ENCODE results near the gene UTP15.

- no peak for TF ChIP-seq CTCF (IDR thresholded peaks at IDR 0.05 in 2 of 3, conservative IDR thresholded peaks at IDR 0.05 in 1 of 3; ENCODE audit: control insufficient read depth in 2 of 3, extremely low read depth in 1 of 3, insufficient read depth in 1 of 3, low read depth in 3 of 3, low read length in 3 of 3)
- TF ChIP-seq ATF2 (IDR thresholded peaks at IDR 0.05; ENCODE audit: low read length), result no peak
- no peak for TF ChIP-seq SMC3 (IDR thresholded peaks at IDR 0.05; ENCODE audit: borderline replicate concordance, low read length)
- TF ChIP-seq USF1 (IDR thresholded peaks at IDR 0.05; ENCODE audit: borderline replicate concordance, extremely low read length, insufficient read depth, low read depth, low read length), result no peak
- no peak for TF ChIP-seq RELA (IDR thresholded peaks at IDR 0.05; ENCODE audit: borderline replicate concordance, partially characterized antibody)
- TF ChIP-seq TARDBP (IDR thresholded peaks at IDR 0.05; ENCODE audit: borderline replicate concordance), result no peak
- TF ChIP-seq POLR2A (IDR thresholded peaks at IDR 0.05; ENCODE audit: low read depth, low read length), result no peak
Observed at GRCh38 chr5:73529081-73529480, 36.5 kb upstream of the UTP15 start.

Measured in GM12878 (cell line).